CD4-positive, alpha-beta T cell (primary cell): ENCODE data around the gene KLC4. TPM values are rescaled to one million over a fixed set of nuclear protein-coding genes. Genes with fewer than 3 reads are reported as not detected.

Experiments
- ATAC-seq: fragments of 200-7000 bp; cut with Tn5 transposase; one replicate; pipeline ENCODE4 v1.10.0; 2022; ENCODE audit warnings: mild to moderate bottlenecking; ENCODE audit not compliant: poor library complexity
- CTCF ChIA-PET: fragments of 350-600 bp; sonication (Branson Sonifier 250); formaldehyde crosslinking; loops from one replicate; lab custom pipeline; 2021; ENCODE audit warnings: antibody characterized with exemption, inconsistent platforms; lab: Charles Lee
- POLR2A ChIA-PET: fragments of 350-600 bp; sonication (Branson Sonifier 250); formaldehyde crosslinking; loops from one replicate; lab custom pipeline; 2021; ENCODE audit warnings: antibody characterized with exemption, inconsistent platforms; lab: Charles Lee
- DNase-seq, 14 experiments: peaks; one replicate each; pipeline ENCODE4 v3.0.0-alpha.2; 2013 to 2020; ENCODE audit warnings: mixed read lengths in 2 of 14
- H3K27ac ChIP-seq, 2 donors: one replicate each; pipeline versions ENCODE4 v1.5.1 to v1.7.0; 2013; ENCODE audit warnings: low read length in 2 of 2, low read depth in 1 of 2, mild to moderate bottlenecking in 1 of 2
- H3K27me3 ChIP-seq, 2 experiments: 1 replicate in 1 of 2; 2 replicates in 1 of 2; pipeline versions ENCODE4 v1.6.1 to v1.7.0; 2013; ENCODE audit warnings: low read length in 2 of 2, control low read depth in 1 of 2, mild to moderate bottlenecking in 1 of 2, moderate library complexity in 1 of 2; ENCODE audit not compliant: insufficient read depth in 2 of 2, control insufficient read depth in 1 of 2
- H3K36me3 ChIP-seq: one replicate; pipeline ENCODE4 v1.6.1; 2013; ENCODE audit warnings: low read length, control low read depth; ENCODE audit not compliant: insufficient read depth
- H3K4me1 ChIP-seq: one replicate; pipeline ENCODE4 v1.6.1; 2013; ENCODE audit warnings: low read length, control low read depth; ENCODE audit not compliant: insufficient read depth
- H3K4me3 ChIP-seq: one replicate; pipeline ENCODE4 v1.5.1; 2013; ENCODE audit warnings: mild to moderate bottlenecking, low read length, moderate library complexity
- H3K9me3 ChIP-seq, 2 experiments: 1 replicate in 1 of 2; 2 replicates in 1 of 2; pipeline versions ENCODE4 v1.6.1 to v1.7.0; 2013; ENCODE audit warnings: low read length in 2 of 2, mild to moderate bottlenecking in 2 of 2, control low read depth in 1 of 2, moderate library complexity in 1 of 2; ENCODE audit not compliant: control insufficient read depth in 1 of 2, insufficient read depth in 1 of 2
- H3K27ac Mint-ChIP-seq: one replicate; pipeline ENCODE4 v1.8.0; 2020; ENCODE audit warnings: mixed read lengths
- H3K27me3 Mint-ChIP-seq: one replicate; pipeline ENCODE4 v1.8.0; 2021; ENCODE audit warnings: mixed read lengths
- H3K36me3 Mint-ChIP-seq: one replicate; pipeline ENCODE4 v1.8.0; 2021; ENCODE audit warnings: low read depth, mixed read lengths
- H3K4me1 Mint-ChIP-seq: one replicate; pipeline ENCODE4 v1.8.0; 2021; ENCODE audit warnings: low read depth, mixed read lengths
- H3K4me3 Mint-ChIP-seq: one replicate; pipeline ENCODE4 v1.8.0; 2020; ENCODE audit warnings: mild to moderate bottlenecking, mixed read lengths
- H3K9me3 Mint-ChIP-seq: one replicate; pipeline ENCODE4 v1.8.0; 2020; ENCODE audit warnings: mixed read lengths
- intact Hi-C, 2 experiments: fragments of 100-400 bp; cut with DNase I in 1 of 2; cut with micrococcal nuclease in 1 of 2; formaldehyde crosslinking; loops; one replicate each; pipeline versions ENCODE4 v1.15.1 to v1.9.0; 2023 to 2025; cut with DNase I, micrococcal nuclease
- total RNA-seq, 174 experiments: library from RNA in 2 of 174; stranded (reverse) in 2 of 174; gene quantifications; one replicate each; pipeline ENCODE4 v1.2.3 and lab custom pipeline; 2021 to 2026
- TF ChIP-seq, protein P1 (sequence below): fragments of 200-600 bp; IDR thresholded peaks from one replicate; pipeline ENCODE4 v1.8.0; 2022; ENCODE audit warnings: antibody characterized with exemption, mild to moderate bottlenecking

The KLC4 gene
- total RNA-seq, 2 experiments from 2014 or later, result 39.6 to 40.8 TPM

DNA sequence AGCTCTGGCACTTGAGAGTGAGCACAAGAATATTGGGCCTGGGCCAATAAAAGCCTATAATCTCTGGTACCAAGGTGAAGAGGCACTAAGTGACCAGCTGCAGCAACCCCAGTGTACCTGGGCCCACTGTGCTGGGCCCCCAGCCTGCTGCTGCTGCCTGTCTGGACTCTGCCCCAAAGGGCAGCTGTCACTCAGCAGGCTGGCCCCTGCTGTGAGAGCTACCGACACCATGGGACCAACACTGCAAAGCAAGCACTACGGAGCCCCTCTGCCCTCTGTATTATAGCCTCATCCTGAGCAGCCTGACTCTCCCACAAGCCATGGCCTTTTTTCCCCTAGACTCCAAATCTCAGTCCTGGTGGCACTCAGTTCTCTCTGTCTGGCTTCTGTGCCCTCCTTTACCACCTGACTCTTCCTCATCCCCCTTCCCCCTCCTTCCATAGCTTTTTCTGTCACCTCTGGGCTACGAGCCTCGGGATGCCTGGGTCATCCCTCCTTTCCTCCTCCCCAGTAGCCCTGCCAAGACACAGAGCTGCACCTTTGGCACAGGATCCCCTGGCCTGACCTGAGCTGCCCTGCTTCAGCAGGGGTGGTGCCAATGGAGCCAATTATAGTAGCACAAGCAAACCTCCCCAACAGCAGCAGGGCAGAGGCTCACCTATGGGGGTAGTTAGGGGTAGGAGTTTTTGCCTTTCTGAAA is 23.8 kb upstream of the KLC4 start:
- Histone ChIP-seq H3K27me3 (no peaks in the 10 kb centered on the region), H3K4me1 (no peaks in the 10 kb centered on the region), H3K4me3 (no peak overlapping the region), H3K9me3 (no peaks in the 10 kb centered on the region), H3K36me3 (peaks cover 46% of the 10 kb centered on the region), H3K27ac (no peak overlapping the region)
- H3K4me1 Mint-ChIP-seq, result no peaks in the 10 kb centered on the region
- POLR2A ChIA-PET, result interaction anchor here (2.7 kb wide), 1 partner anchor 19 kb away, joined by 7 read pairs; the partner anchor contains the start of gene CUL7
- ATAC-seq, result no peak
- CTCF ChIA-PET, result no interaction called here
- H3K4me3 Mint-ChIP-seq, result no peak overlapping the region
- TF ChIP-seq, protein P1, sequence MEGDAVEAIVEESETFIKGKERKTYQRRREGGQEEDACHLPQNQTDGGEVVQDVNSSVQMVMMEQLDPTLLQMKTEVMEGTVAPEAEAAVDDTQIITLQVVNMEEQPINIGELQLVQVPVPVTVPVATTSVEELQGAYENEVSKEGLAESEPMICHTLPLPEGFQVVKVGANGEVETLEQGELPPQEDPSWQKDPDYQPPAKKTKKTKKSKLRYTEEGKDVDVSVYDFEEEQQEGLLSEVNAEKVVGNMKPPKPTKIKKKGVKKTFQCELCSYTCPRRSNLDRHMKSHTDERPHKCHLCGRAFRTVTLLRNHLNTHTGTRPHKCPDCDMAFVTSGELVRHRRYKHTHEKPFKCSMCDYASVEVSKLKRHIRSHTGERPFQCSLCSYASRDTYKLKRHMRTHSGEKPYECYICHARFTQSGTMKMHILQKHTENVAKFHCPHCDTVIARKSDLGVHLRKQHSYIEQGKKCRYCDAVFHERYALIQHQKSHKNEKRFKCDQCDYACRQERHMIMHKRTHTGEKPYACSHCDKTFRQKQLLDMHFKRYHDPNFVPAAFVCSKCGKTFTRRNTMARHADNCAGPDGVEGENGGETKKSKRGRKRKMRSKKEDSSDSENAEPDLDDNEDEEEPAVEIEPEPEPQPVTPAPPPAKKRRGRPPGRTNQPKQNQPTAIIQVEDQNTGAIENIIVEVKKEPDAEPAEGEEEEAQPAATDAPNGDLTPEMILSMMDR, result no peak
- peaks cover 56% of the 10 kb centered on the region for H3K36me3 Mint-ChIP-seq
- intact Hi-C loops, result no loop called here
- no peaks in the 10 kb centered on the region for H3K27me3 Mint-ChIP-seq
- no peak for DNase-seq
- H3K27ac Mint-ChIP-seq, result no peak overlapping the region
- no peaks in the 10 kb centered on the region for H3K9me3 Mint-ChIP-seq

DNA sequence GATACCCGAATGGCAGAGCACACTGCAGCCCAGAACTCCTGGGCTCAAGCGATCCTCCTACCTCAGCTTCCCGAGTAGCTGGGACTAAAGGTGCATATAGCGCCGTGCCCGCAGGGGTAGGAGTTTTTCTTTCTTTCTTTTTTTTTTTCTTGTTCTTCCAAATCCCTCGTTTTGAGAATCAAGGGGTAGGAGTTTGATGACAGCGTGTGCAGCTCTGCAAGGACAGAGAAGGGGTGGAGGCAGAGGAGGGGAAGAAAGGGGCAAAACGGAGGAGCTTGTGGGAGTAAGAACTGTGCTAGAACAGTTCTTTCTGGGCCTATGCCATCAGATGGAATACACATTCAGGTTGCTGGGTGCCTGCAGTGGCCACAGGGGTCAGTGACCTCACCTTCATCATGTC is 22.7 kb upstream of the KLC4 start:
- Histone ChIP-seq H3K9me3 (no peaks in the 10 kb centered on the region), H3K36me3 (peaks cover 47% of the 10 kb centered on the region), H3K27me3 (no peaks in the 10 kb centered on the region), H3K27ac (no peak overlapping the region), H3K4me1 (no peaks in the 10 kb centered on the region), H3K4me3 (no peak overlapping the region)
- intact Hi-C loops, result no loop called here
- CTCF ChIA-PET, result no interaction called here
- Mint-ChIP-seq H3K4me1 (no peaks in the 10 kb centered on the region), H3K4me3 (no peak overlapping the region), H3K27me3 (no peaks in the 10 kb centered on the region), H3K27ac (no peak overlapping the region), H3K9me3 (no peaks in the 10 kb centered on the region), H3K36me3 (peaks cover 59% of the 10 kb centered on the region)
- POLR2A ChIA-PET, result interaction anchor here (2.7 kb wide), 1 partner anchor 18 kb away, joined by 7 read pairs; the partner anchor contains the start of gene CUL7
- TF ChIP-seq, protein P1, result no peak
- DNase-seq, result no peak
- ATAC-seq, result no peak

DNA sequence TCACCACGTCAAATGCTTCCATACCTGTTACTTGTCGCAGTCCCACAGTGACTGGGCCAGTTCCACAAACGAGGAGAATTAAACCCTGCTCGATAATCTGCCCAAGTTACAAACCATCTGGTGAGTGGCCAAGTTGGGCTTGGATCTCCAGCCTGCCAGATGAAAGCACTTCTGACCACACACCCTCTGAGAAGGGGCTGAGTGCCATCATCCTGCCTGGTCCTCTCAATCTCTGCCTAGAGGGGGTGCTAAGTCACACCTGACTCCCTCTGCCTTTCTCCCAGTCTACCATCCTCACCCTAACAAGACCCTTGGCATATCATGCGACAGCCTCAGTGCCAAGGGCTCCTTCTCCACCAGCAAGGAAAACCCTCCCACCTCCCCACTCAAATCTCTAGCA is 22.2 kb upstream of the KLC4 start:
- TF ChIP-seq, protein P1, result no peak
- H3K27ac Mint-ChIP-seq, result no peak overlapping the region
- Histone ChIP-seq H3K27ac (no peak overlapping the region), H3K4me1 (no peaks in the 10 kb centered on the region), H3K9me3 (no peaks in the 10 kb centered on the region), H3K4me3 (no peak overlapping the region), H3K27me3 (no peaks in the 10 kb centered on the region), H3K36me3 (peaks cover 45% of the 10 kb centered on the region)
- CTCF ChIA-PET, result no interaction called here
- no peaks in the 10 kb centered on the region for H3K9me3 Mint-ChIP-seq
- DNase-seq (no peak), ATAC-seq (no peak)
- H3K27me3 Mint-ChIP-seq, result no peaks in the 10 kb centered on the region
- POLR2A ChIA-PET, result interaction anchor here (2.7 kb wide), 1 partner anchor 17 kb away, joined by 7 read pairs; the partner anchor contains the start of gene CUL7
- H3K4me1 Mint-ChIP-seq, result no peaks in the 10 kb centered on the region
- peaks cover 59% of the 10 kb centered on the region for H3K36me3 Mint-ChIP-seq
- intact Hi-C loops, result no loop called here
- H3K4me3 Mint-ChIP-seq, result no peak overlapping the region
